Right lobe of liver (tissue), 4 donors: ENCODE data around the gene SLC12A9.

Experiments used
- POLR2A ChIP-seq: fragments of 450-650 bp; IDR thresholded peaks from one replicate; pipeline ENCODE4 v1.6.1; 2017; ENCODE audit warnings: antibody characterized with exemption, mild to moderate bottlenecking
- TF ChIP-seq, protein P1 (sequence below), 4 donors: fragments of 200-600 bp in 3 of 4; fragments of 450-650 bp in 1 of 4; IDR thresholded peaks; one replicate each; pipeline versions ENCODE4 v1.5.1 to v1.8.0; 2016 to 2022; ENCODE audit warnings: antibody characterized with exemption in 4 of 4, mild to moderate bottlenecking in 2 of 4
- donor health status: DM: no; HTN: no; CAD: no.
- donor health status: DM: no; HTN: no; CAD: no.
- donor health status: DM: no; HTN: yes; CAD: no.

DNA sequence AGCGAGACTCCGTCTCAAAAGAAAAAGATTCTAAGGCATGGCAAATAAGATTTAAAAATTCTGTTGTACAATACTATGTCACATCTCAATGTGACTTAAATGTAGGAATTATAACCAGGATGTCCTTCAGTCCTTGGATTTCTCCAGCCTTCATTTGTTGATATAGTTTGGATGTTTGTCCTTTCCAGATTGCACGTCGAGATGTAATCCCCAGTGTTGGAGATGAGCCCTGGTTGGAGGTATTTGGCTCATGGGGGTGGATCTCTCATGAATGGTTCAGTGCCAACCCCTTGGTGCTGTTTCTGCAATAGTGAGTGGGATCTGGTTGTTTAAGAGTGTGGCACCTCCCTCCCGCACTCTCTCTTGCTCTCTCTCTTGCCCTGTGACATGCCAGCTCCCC lies 56.0 kb downstream of the SLC12A9 start:
- no peak for TF ChIP-seq POLR2A
- TF ChIP-seq, protein P1, sequence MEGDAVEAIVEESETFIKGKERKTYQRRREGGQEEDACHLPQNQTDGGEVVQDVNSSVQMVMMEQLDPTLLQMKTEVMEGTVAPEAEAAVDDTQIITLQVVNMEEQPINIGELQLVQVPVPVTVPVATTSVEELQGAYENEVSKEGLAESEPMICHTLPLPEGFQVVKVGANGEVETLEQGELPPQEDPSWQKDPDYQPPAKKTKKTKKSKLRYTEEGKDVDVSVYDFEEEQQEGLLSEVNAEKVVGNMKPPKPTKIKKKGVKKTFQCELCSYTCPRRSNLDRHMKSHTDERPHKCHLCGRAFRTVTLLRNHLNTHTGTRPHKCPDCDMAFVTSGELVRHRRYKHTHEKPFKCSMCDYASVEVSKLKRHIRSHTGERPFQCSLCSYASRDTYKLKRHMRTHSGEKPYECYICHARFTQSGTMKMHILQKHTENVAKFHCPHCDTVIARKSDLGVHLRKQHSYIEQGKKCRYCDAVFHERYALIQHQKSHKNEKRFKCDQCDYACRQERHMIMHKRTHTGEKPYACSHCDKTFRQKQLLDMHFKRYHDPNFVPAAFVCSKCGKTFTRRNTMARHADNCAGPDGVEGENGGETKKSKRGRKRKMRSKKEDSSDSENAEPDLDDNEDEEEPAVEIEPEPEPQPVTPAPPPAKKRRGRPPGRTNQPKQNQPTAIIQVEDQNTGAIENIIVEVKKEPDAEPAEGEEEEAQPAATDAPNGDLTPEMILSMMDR (IDR thresholded peaks at IDR 0.05), result no peak
